ENCODE results near the gene ZNF593OS.

Gene ZNF593OS

GRCh38 chr1:26171084-26172072, at the start of gene ZNF593OS:
Gene ZNF593OS, minus strand, starts transcription at chr1:26171832. Its CDS starts 171 bp downstream, at chr1:26171661.
- no peak for DNase-seq (ENCODE audit: extremely low read depth in 1 of 2, low read depth in 1 of 2)

- DNase-seq (ENCODE audit: extremely low read depth in 1 of 2, low read depth in 1 of 2), result no peak
Observed at GRCh38 chr1:26221094-26221493, 49.5 kb upstream of the ZNF593OS start.

- DNase-seq (ENCODE audit: extremely low read depth in 1 of 2, low read depth in 1 of 2), result no peak
Observed at GRCh38 chr1:26220199-26220912, 48.7 kb upstream of the ZNF593OS start.

- DNase-seq (ENCODE audit: extremely low read depth in 1 of 2, low read depth in 1 of 2), result no peak
Observed at GRCh38 chr1:26218906-26219494, 47.4 kb upstream of the ZNF593OS start.

GRCh38 chr1:26215246-26215645, 43.6 kb upstream of the ZNF593OS start:
- no peak for DNase-seq (ENCODE audit: extremely low read depth in 1 of 2, low read depth in 1 of 2)

- DNase-seq (ENCODE audit: extremely low read depth in 1 of 2, low read depth in 1 of 2), result no peak
Observed at GRCh38 chr1:26213335-26213905, 41.8 kb upstream of the ZNF593OS start.

GRCh38 chr1:26212726-26213125, 41.1 kb upstream of the ZNF593OS start:
- no peak for DNase-seq (ENCODE audit: extremely low read depth in 1 of 2, low read depth in 1 of 2)

GRCh38 chr1:26210147-26210870, 38.7 kb upstream of the ZNF593OS start:
- no peak for DNase-seq (ENCODE audit: extremely low read depth in 1 of 2, low read depth in 1 of 2)

GRCh38 chr1:26203642-26204318, 32.1 kb upstream of the ZNF593OS start:
- no peak for DNase-seq (ENCODE audit: extremely low read depth in 1 of 2, low read depth in 1 of 2)

- DNase-seq (ENCODE audit: extremely low read depth in 1 of 2, low read depth in 1 of 2), result no peak
Observed at GRCh38 chr1:26200413-26200812, 28.8 kb upstream of the ZNF593OS start.

- DNase-seq (ENCODE audit: extremely low read depth in 1 of 2, low read depth in 1 of 2), result no peak
Observed at GRCh38 chr1:26197813-26198212, 26.2 kb upstream of the ZNF593OS start.

- DNase-seq (ENCODE audit: extremely low read depth in 1 of 2, low read depth in 1 of 2), result no peak
Observed at GRCh38 chr1:26197301-26197700, 25.7 kb upstream of the ZNF593OS start.

- no peak for DNase-seq (ENCODE audit: extremely low read depth in 1 of 2, low read depth in 1 of 2)
Observed at GRCh38 chr1:26195805-26196204, 24.2 kb upstream of the ZNF593OS start.

GRCh38 chr1:26191739-26192138, 20.1 kb upstream of the ZNF593OS start:
- DNase-seq (ENCODE audit: extremely low read depth in 1 of 2, low read depth in 1 of 2), result no peak

- no peak for DNase-seq (ENCODE audit: extremely low read depth in 1 of 2, low read depth in 1 of 2)
Observed at GRCh38 chr1:26190373-26190987, 18.8 kb upstream of the ZNF593OS start, which contains the start of gene CATSPER4. Gene CATSPER4, plus strand, starts transcription at chr1:26190602. Its CDS starts 26 bp downstream, at chr1:26190628.

- DNase-seq (ENCODE audit: extremely low read depth in 1 of 2, low read depth in 1 of 2), result no peak
Observed at GRCh38 chr1:26189751-26190275, 18.2 kb upstream of the ZNF593OS start.

- no peak for DNase-seq (ENCODE audit: extremely low read depth in 1 of 2, low read depth in 1 of 2)
Observed at GRCh38 chr1:26189331-26189730, 17.7 kb upstream of the ZNF593OS start.

GRCh38 chr1:26188477-26188876, 16.8 kb upstream of the ZNF593OS start:
- no peak for DNase-seq (ENCODE audit: extremely low read depth in 1 of 2, low read depth in 1 of 2)

GRCh38 chr1:26187882-26188281, 16.2 kb upstream of the ZNF593OS start:
- DNase-seq (ENCODE audit: extremely low read depth in 1 of 2, low read depth in 1 of 2), result no peak

Data from stimulated activated CD8-positive, alpha-beta memory T cell treated with anti-CD3 and anti-CD28 coated beads, Interleukin-7, amount 100 ng/mL, for 48 hours (primary cell).